ENCODE data around the gene LRP1.
A peak's percentile ranks its signal among the peaks of the same experiment; 100 is the strongest.

LRP1 gene

GRCh38 chr12:57211791-57212700 lies 83.8 kb downstream of the LRP1 start:
- no peak for DNase-seq (ENCODE audit: low read depth in 2 of 2)

- no peak for DNase-seq (ENCODE audit: low read depth in 2 of 2)
Observed at GRCh38 chr12:57212701-57213057, 84.4 kb downstream of the LRP1 start.

- peak; percentile 69 to 75 for DNase-seq (ENCODE audit: low read depth in 2 of 2)
Observed at GRCh38 chr12:57213058-57213715, 84.9 kb downstream of the LRP1 start.

GRCh38 chr12:57213763-57214397 lies 85.6 kb downstream of the LRP1 start:
- no peak for DNase-seq (ENCODE audit: low read depth in 2 of 2)

- peak; percentile 38 to 44 for DNase-seq (ENCODE audit: low read depth in 2 of 2)
Observed at GRCh38 chr12:57214398-57214781, 86.1 kb downstream of the LRP1 start.

GRCh38 chr12:57215065-57215464 lies 86.8 kb downstream of the LRP1 start:
- DNase-seq (ENCODE audit: low read depth in 2 of 2): no peak

- no peak for DNase-seq (ENCODE audit: low read depth in 2 of 2)
Observed at GRCh38 chr12:57215668-57216013, 87.4 kb downstream of the LRP1 start.

- no peak for DNase-seq (ENCODE audit: low read depth in 2 of 2)
Observed at GRCh38 chr12:57216014-57216911, 88.0 kb downstream of the LRP1 start, which contains the start of gene NXPH4. TSS of gene NXPH4 (plus strand) at chr12:57216794. CDS start at chr12:57216970, 176 bp downstream.

GRCh38 chr12:57216921-57217879 lies 88.9 kb downstream of the LRP1 start:
- no peak for DNase-seq (ENCODE audit: low read depth in 2 of 2)

GRCh38 chr12:57218030-57218853 lies 90.0 kb downstream of the LRP1 start:
- DNase-seq (ENCODE audit: low read depth in 2 of 2): no peak

- no peak for DNase-seq (ENCODE audit: low read depth in 2 of 2)
Observed at GRCh38 chr12:57219205-57219992, 91.1 kb downstream of the LRP1 start.

- no peak for DNase-seq (ENCODE audit: low read depth in 2 of 2)
Observed at GRCh38 chr12:57219993-57220754, 91.9 kb downstream of the LRP1 start.

- no peak for DNase-seq (ENCODE audit: low read depth in 2 of 2)
Observed at GRCh38 chr12:57220770-57221168, 92.5 kb downstream of the LRP1 start.

- no peak for DNase-seq (ENCODE audit: low read depth in 2 of 2)
Observed at GRCh38 chr12:57221169-57221917, 93.1 kb downstream of the LRP1 start.

- no peak for DNase-seq (ENCODE audit: low read depth in 2 of 2)
Observed at GRCh38 chr12:57222286-57223190, 94.3 kb downstream of the LRP1 start.

All from stimulated activated CD8-positive, alpha-beta memory T cell treated with anti-CD3 and anti-CD28 coated beads, Interleukin-7, amount 100 ng/mL, for 1 hour (primary cell).